HTERT RPE-1 (cell line): Measurements from ENCODE around the gene GTPBP3.
"Not testable (repeated sequence)": the region's sequence is repeated elsewhere in the genome, so short reads cannot be mapped to it uniquely, and the experiment has no call there.

Experiments
- in situ Hi-C: fragments of 300-500 bp; cut with MboI; formaldehyde crosslinking; loops from 4 replicates; pipeline ENCODE4 v1.14.3; 2020; ENCODE audit warnings: low sequenced_read_pairs

Gene GTPBP3, protein sequence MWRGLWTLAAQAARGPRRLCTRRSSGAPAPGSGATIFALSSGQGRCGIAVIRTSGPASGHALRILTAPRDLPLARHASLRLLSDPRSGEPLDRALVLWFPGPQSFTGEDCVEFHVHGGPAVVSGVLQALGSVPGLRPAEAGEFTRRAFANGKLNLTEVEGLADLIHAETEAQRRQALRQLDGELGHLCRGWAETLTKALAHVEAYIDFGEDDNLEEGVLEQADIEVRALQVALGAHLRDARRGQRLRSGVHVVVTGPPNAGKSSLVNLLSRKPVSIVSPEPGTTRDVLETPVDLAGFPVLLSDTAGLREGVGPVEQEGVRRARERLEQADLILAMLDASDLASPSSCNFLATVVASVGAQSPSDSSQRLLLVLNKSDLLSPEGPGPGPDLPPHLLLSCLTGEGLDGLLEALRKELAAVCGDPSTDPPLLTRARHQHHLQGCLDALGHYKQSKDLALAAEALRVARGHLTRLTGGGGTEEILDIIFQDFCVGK

DNA sequence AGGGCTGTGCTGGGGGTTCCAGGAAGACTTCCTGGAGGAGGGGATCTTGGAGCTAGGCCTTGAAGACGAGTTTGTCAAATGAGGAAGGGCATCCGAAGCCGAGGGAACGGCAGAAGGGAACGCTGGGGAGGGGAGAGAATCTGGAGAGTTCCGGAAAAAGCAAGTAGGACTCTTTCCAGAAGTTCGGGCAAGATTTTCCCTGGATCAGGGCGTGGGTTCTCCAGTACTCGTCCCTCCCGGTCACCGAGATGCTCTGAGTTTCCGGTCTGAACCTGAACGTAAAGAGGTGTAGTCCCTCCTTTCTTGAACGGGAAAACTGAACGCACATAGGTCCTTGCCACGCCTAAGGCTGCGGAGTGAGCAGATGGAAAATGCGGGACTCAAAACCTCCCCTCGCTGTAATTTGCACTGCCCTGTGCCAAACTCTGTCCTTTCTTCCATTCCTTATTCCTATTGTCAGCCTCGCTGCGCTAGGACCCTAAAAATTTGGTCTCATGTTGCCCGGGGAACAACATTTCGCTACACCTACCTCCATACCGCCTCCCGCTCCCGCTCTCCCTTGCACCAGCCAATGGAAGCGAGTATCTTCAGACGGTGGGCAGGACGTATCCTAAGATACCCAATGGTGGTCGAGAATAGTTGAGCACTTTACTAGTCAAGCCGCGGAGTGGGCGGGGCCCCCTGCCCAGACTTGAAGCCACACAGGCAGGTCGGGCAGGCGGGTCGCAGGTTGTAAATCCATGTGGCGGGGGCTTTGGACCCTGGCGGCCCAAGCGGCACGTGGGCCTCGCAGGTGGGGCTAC lies at the start of gene GTPBP3:
TSS of gene GTPBP3 (plus strand) at position 682 of the 803 bp plus-strand sequence. CDS start at position 741, 59 bp downstream.
- in situ Hi-C loops, result no loop called here

DNA sequence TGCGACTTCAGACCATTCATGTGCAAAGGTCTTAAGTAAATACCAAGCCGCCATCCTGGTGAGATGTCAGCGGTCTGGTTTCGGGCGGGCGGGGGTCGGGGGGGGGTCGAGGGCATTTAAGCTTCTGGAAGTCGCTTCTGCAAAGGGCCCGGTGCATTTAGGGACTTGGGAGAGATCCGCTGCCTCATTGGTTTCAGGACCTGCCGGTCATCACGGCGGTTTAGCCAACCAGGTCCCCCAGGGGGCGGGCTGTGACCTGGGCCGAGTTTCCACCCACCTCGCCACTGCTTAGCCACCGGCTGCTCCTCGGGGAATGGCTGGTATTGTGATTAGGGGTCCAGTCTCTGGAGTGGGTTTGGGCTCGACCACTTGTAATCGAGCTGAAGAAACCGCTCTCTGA lies 47.9 kb upstream of the GTPBP3 start:
- in situ Hi-C loops, result no loop called here

DNA sequence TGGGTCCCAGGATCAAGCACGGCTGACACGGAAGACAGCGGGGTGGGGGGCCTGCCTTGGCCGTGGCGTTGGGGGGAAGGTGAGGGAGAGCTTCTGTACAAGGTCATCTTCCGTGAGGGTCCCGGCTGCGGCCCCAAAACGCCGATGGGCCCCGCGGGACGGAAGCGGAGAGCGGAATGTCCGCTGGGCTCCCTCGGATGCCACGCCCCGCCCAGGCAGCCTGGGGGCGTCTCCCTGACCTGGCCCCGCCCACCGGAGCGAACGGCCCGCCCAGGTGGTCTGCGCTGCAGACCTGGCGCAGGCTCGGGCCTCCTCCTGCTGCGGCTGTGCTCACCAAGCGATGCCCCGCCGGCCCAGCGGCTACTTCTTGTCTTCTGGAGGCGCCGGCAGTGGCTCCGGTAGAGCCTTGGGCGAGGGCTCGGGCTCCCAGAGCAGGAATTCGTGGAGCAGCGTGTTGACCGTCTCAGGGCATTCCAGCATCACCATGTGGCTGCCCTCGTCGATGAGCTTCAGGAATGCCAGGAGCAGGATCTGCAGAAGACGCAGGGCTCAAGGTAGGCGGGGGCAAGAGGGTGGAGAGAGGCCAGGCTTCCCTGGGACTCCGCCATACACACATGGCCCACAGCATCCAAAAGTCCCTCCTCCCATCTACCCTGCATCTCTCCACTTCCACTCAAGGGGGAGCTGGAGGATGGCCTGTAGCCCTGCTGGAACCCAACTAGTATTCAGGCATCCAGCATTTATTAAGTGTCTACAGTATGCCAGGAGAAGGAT lies 44.9 kb upstream of the GTPBP3 start:
- in situ Hi-C loops, result no loop called here

- in situ Hi-C loops, result no loop called here
Measured at GRCh38 chr19:17293605-17294004, 43.7 kb upstream of the GTPBP3 start.

DNA sequence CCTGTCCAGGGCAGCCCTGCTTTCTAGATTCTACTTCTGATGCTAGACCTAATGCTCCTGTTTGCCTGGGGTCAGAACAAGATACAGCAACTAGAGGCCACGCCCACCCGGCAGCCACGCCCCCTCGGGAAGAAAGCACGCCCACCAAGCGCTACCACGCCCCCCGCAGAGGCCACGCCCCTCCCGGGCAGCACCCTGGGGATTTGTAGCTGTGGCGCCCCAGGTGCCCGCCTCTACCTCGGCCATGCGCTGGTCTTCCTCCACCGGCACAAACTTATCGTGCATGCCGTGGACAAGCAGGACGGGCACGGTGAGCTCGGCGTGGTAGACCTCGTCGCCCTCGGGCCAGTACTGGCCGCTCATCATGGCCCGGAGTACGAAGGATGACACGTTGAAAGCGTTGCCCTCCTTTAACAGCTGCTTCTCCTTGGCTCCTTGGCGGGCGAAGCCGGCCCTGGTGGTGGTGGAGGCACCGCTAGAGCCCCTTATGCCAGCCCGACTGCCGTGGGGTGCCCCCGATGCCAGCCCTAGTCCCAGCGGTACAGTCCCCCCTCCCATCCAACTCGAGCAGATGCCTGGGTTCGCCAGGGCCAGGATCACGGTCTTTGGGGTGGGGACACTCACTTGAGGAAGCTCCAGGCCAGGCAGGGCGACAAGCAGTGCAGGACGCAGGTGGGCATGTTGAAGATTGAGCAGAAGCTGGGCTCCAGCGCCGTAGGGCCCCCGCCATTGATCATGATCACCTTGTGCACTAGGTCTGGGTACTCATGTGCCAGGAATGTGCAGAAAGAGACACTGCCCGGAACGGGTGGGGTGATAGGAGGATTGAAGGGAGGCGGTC lies 43.1 kb upstream of the GTPBP3 start:
- in situ Hi-C loops, result no loop called here

DNA sequence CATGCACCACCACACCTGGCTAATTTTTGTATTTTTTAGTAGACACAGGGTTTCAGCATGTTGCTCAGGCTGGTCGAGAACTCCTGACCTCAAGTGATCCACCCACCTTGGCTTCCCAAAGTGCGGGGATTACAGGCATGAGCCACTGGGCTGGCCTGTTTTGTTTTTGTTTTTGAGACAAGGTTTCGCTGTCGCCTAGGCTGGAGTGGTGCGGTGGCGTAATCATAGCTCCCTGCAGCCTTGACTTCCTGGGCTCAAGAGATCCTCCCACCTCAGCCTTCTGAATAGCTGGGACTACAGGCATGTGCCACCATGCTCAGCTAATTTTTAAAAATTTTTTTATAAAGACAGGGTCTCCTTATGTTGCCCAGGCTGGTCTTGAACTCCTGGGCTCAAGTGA lies 41.8 kb upstream of the GTPBP3 start:
- in situ Hi-C loops, result not testable (repeated sequence)

GRCh38 chr19:17296273-17296672 lies 41.1 kb upstream of the GTPBP3 start:
- in situ Hi-C loops, result no loop called here

DNA sequence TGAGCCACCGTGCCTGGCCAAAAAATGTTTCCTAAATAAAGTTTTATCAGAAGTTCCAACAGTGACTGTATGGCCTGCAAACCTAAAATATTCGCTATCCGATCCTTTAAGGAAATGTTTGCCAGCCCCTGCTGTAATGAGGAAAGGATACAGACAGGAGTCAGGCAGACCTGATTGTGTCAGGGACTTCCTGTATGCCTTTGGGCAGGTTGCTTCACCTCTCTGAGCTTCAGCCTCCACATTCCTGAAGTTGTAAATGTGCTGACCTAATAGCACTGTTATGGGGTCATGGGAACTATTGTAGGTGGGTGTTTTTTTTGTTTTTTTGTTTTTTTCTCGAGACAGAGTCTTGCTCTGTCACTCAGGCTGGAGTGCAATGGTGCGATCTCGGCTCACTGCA lies 40.4 kb upstream of the GTPBP3 start:
- in situ Hi-C loops, result no loop called here

DNA sequence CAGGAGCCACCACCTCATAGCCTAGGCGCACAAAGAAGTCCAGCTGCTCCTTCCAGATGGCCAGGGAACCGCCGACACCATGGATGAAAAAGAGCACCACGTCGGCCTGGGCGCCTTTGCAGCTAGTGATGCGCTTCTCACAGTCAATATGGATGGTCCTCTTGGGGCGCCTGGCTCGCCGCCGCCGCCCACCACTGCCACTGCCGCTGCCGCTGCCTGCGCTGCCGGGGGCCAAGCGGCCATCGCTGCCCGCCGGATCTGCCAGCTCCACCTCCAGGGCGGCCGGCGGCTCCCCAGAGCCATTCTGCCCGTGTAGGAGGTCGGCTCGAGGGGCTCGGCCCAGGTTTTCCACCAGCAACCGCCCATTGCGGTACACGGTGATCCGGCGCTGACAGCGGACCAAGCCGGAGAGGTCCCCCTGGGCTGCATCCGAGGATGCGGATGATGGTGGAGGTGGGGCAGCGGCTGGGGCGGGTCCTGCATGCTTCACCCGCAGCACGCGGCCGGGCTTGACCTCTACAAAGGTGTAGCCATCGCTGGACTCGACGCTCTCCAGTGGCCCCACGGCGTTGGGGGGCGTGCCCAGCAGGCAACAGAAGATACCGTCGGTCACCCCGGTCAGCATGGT lies 36.2 kb upstream of the GTPBP3 start:
- in situ Hi-C loops, result no loop called here

DNA sequence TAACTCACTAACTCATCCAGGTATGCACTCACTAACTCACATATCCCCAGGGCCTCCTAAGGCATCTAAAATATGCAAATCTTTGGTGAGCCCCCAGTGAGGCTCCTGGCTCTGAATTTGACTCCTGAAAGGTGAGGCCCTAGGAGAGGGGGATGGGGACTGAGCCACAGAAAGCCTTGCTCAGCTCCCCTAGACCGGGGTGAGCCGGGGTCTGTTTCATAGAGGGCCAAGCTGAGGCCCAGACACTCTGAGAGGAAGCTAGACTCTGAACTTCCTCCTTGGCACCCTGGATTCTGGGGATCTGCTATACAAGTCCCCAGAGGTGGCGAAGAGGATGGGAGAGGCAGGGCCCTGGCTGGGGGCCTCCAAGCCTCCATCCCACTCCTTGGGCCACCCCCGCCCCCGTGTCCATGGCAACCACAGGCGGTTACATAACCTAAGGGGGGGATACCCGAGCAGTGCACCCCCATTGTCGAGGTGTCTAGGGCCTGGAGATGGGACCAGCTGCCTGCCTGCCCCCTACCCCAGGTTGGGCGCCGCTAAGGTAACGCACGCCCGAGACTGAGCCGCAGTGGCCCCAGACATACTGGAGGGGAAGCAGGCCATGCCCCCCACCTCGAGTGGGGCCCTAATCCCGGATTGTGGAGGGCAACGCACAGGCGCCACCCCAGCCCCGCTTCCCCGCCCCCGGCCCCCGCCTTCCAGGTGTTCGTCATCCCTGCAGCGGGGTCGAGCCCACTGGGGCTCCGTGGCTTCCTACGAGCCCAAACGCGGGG lies 34.8 kb upstream of the GTPBP3 start:
- in situ Hi-C loops, result no loop called here

DNA sequence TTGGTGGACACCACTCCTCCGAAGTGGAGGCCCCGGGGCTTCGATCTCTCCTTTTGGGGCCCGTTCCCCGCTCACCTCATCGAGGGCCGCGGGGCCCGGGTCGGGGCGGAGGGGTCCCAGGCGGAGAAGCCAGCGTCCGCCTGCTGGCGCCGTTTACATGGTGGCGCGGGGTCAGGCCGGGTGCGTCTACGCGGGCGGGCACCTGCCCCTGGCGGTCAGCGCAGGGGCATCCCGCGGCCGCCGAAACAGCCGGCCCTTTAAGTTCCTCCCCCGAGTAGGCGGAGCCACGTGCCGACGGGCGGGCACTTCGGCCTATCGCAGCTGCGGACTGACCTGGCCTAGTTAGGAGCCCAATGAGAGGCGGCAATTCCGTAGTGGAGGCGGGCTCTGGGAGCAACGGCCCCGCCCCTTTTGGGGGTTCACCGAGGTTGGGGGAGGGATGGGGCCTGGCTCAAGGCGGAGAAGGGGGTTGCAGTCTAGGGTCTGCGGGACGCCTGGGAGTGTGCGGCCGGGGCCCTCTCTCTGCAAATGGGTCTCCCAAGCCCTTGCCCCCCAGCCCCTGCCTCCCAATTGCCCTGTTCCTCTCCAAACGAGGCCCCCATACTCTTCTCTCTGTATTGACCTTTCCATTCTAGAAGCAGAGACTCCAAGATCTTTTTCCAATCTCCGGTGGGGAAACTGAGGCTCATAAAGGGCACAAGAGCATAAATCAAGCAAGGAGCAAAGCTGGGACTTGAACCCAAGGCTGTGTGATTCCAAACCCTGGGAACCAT lies 34.0 kb upstream of the GTPBP3 start, which contains the start of gene ABHD8:
TSS of gene ABHD8 (minus strand) at position 259 of the 773 bp plus-strand sequence. CDS start 1,809 bp downstream, outside the sequence.
- in situ Hi-C loops, result no loop called here

DNA sequence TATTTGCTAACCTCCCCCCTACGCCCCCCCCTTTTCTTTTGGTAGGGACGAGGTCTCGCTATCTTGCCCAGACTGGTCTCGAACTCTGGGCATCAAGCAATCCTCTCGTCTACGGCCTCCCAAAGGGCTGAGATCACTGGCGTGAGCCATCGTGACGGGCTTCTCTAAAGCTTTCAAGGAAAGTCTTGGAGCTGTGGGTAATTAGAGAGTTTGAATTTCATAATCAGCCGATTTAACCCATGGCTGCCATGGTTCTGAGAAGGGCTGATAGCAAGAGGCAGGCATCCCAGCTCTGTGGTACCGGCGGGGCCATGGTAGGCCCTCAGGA lies 33.4 kb upstream of the GTPBP3 start:
- in situ Hi-C loops, result no loop called here

- in situ Hi-C loops, result no loop called here
Measured at GRCh38 chr19:17304386-17305215, 32.8 kb upstream of the GTPBP3 start.

DNA sequence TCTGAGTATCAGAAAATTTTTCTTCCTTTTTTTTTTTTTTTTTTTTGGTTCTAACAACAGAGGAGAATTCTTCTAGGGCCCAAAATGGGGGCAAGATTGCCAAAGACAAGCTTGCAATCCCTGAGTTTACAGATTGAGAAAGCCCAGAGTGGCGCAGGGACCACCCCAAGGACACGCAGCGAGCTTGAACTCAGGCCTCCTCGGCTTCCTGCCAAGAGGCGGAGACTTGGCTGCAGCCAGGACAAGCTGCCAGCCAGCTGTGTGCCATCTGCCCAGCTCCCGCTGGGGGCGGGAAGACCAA lies 32.2 kb upstream of the GTPBP3 start:
- in situ Hi-C loops, result no loop called here

GRCh38 chr19:17305517-17306284 lies 31.7 kb upstream of the GTPBP3 start, which contains the start of gene MRPL34:
Gene MRPL34 (plus strand): TSS chr19:17305872. CDS start chr19:17305893, 21 bp downstream.
- in situ Hi-C loops, result no loop called here

DNA sequence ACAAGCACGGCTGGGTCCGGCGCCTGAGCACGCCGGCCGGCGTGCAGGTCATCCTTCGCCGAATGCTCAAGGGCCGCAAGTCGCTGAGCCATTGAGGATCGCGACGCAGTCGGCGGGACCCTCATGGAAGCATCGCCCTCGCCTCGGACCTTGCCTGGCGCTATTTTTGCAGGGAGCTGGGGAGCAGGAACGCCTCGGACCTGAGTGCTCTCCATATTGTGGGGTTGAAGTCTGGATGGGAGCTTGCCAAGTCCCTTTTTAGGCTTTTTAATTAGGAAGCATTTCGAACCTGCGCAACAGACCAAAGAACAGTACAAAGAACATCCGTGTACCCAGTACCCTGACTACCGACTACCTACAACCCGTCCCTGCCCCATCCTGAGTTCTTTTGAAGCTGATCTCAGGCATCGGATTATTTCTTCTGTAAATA lies 31.1 kb upstream of the GTPBP3 start:
- in situ Hi-C loops, result no loop called here
